OCI-LY1 (cell line): Measurements from ENCODE around the gene IFT57.

Experiments
- H2AFZ ChIP-seq: fragments of 200-600 bp; sonication (generic), shearing (Covaris generic); 2 replicates; pipeline ENCODE4 v1.6.0; 2014; ENCODE audit warnings: antibody characterized with exemption, mild to moderate bottlenecking, low read length
- H3F3A ChIP-seq: fragments of 200-600 bp; sonication (generic), shearing (Covaris generic); 2 replicates; pipeline ENCODE4 v1.6.0; 2014; ENCODE audit warnings: mild to moderate bottlenecking, antibody characterized with exemption, low read length, moderate library complexity; ENCODE audit not compliant: insufficient read depth
- H3K27ac ChIP-seq: fragments of 200-600 bp; sonication (generic); 2 replicates; pipeline ENCODE4 v1.5.1; 2014; ENCODE audit warnings: low read length, mixed run types, mild to moderate bottlenecking, low read depth; ENCODE audit not compliant: poor library complexity, severe bottlenecking
- H3K27me3 ChIP-seq: fragments of 200-600 bp; sonication (generic); 2 replicates; pipeline ENCODE4 v1.6.0; 2014; ENCODE audit warnings: antibody characterized with exemption, mild to moderate bottlenecking, low read length, moderate library complexity; ENCODE audit not compliant: insufficient read depth
- H3K36me3 ChIP-seq: fragments of 200-600 bp; sonication (generic); 2 replicates; pipeline ENCODE4 v1.6.1; 2014; ENCODE audit warnings: mild to moderate bottlenecking, antibody characterized with exemption, low read length, moderate library complexity, mixed read lengths; ENCODE audit not compliant: insufficient read depth
- H3K4me1 ChIP-seq: fragments of 200-600 bp; sonication (generic); 2 replicates; pipeline ENCODE4 v1.5.1; 2014; ENCODE audit warnings: mild to moderate bottlenecking, low read length, moderate library complexity; ENCODE audit not compliant: insufficient read depth, severe bottlenecking
- H3K4me2 ChIP-seq: fragments of 200-600 bp; sonication (generic), shearing (Covaris generic); 2 replicates; pipeline ENCODE4 v1.6.1; 2014; ENCODE audit warnings: low read length
- H3K4me3 ChIP-seq: fragments of 200-600 bp; sonication (generic); 2 replicates; pipeline ENCODE4 v1.5.1; 2014; ENCODE audit warnings: low read length, low read depth, mild to moderate bottlenecking, mixed read lengths; ENCODE audit not compliant: poor library complexity, severe bottlenecking
- H3K79me2 ChIP-seq: fragments of 200-600 bp; shearing (Covaris generic); 2 replicates; pipeline ENCODE4 v1.6.1; 2016; ENCODE audit warnings: mixed run types, low read length, mixed read lengths; ENCODE audit not compliant: insufficient read depth
- H3K9ac ChIP-seq: fragments of 200-600 bp; sonication (generic), shearing (Covaris generic); 2 replicates; pipeline ENCODE4 v1.6.1; 2014; ENCODE audit warnings: mild to moderate bottlenecking, low read length, mixed read lengths
- H3K9me2 ChIP-seq: fragments of 200-600 bp; sonication (generic), shearing (Covaris generic); 2 replicates; pipeline ENCODE4 v1.6.1; 2014; ENCODE audit warnings: low read depth, mild to moderate bottlenecking, low read length, mixed read lengths
- H3K9me3 ChIP-seq: fragments of 200-600 bp; shearing (Covaris generic); 2 replicates; pipeline ENCODE4 v1.6.1; 2014; ENCODE audit warnings: low read length, mixed read lengths
- H4K20me1 ChIP-seq: fragments of 200-600 bp; sonication (generic), shearing (Covaris generic); 2 replicates; pipeline ENCODE4 v1.6.0; 2016; ENCODE audit warnings: mild to moderate bottlenecking, low read length; ENCODE audit not compliant: insufficient read depth
- EZH2 ChIP-seq: fragments of 200-600 bp; sonication (generic), shearing (Covaris generic); IDR thresholded peaks from 2 replicates; pipeline ENCODE4 v1.8.0; 2017; ENCODE audit warnings: borderline replicate concordance, mixed run types, mild to moderate bottlenecking, antibody characterized with exemption, low read length, moderate library complexity, mixed read lengths
- TF ChIP-seq, protein P1 (sequence below): fragments of 200-600 bp; sonication (generic), shearing (Covaris generic); IDR thresholded peaks from 2 replicates; pipeline ENCODE4 v1.5.1; 2017; ENCODE audit warnings: mild to moderate bottlenecking, antibody characterized with exemption, low read length, moderate library complexity, mixed read lengths

The IFT57 gene

DNA sequence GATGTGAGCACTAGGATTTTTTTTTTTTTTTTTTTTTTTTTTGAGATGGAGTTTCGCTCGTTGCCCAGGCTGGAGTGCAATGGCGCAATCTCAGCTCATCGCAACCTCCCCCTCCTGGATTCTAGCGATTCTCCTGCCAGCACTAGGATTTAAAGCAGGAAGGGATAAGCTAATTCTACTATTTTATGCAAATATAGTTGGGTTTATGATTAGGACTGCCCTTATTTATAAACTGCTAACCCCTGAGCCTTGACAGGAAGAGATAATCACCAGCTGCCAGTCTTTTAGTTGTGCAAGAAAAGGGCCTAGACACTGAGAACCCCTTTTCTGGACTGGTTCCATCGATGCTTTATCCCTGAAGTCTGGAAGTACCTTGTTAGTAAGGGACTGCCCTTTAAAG is 36.7 kb downstream of the IFT57 start:
- H4K20me1 ChIP-seq: no peaks in the 10 kb centered on the region
- no peaks in the 10 kb centered on the region for H3K79me2 ChIP-seq
- TF ChIP-seq, protein P1, sequence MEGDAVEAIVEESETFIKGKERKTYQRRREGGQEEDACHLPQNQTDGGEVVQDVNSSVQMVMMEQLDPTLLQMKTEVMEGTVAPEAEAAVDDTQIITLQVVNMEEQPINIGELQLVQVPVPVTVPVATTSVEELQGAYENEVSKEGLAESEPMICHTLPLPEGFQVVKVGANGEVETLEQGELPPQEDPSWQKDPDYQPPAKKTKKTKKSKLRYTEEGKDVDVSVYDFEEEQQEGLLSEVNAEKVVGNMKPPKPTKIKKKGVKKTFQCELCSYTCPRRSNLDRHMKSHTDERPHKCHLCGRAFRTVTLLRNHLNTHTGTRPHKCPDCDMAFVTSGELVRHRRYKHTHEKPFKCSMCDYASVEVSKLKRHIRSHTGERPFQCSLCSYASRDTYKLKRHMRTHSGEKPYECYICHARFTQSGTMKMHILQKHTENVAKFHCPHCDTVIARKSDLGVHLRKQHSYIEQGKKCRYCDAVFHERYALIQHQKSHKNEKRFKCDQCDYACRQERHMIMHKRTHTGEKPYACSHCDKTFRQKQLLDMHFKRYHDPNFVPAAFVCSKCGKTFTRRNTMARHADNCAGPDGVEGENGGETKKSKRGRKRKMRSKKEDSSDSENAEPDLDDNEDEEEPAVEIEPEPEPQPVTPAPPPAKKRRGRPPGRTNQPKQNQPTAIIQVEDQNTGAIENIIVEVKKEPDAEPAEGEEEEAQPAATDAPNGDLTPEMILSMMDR: no peak
- no peak for TF ChIP-seq EZH2
- no peak overlapping the region for H3K4me3 ChIP-seq
- H3K36me3 ChIP-seq: peaks cover 51% of the 10 kb centered on the region
- H3K9me2 ChIP-seq: no peaks in the 10 kb centered on the region
- H3F3A ChIP-seq: no peaks in the 10 kb centered on the region
- no peaks in the 10 kb centered on the region for H3K4me1 ChIP-seq
- no peaks in the 10 kb centered on the region for H3K27me3 ChIP-seq
- H3K9ac ChIP-seq: no peak overlapping the region
- no peaks in the 10 kb centered on the region for H3K9me3 ChIP-seq
- no peak overlapping the region for H3K27ac ChIP-seq
- H3K4me2 ChIP-seq: no peak overlapping the region
- no peak overlapping the region for H2AFZ ChIP-seq

DNA sequence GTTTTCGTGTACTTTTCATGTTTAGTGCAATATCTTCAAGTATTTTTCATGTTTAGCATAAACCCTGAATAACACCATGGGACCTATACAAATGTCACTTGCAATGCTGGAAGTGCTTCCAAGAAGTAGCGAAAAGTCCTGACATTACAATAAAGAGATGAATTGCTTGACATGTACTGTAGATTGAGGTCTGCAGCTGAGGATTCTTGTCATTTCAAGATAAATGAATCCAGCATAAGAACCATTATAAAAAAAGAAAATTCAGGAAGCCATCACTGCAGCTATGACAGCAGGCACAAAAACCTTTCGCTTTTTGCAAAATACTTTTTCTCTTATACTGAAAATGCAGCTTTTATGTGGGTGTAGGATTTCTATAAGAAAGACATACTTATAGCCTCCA is 37.4 kb downstream of the IFT57 start:
- Histone ChIP-seq H3F3A (no peaks in the 10 kb centered on the region), H3K27ac (no peak overlapping the region), H3K27me3 (no peaks in the 10 kb centered on the region), H3K4me1 (no peaks in the 10 kb centered on the region), H3K4me2 (no peak overlapping the region), H3K9me2 (no peaks in the 10 kb centered on the region), H3K79me2 (no peaks in the 10 kb centered on the region), H3K4me3 (no peak overlapping the region), H2AFZ (no peak overlapping the region), H4K20me1 (no peaks in the 10 kb centered on the region), H3K9ac (no peak overlapping the region), H3K9me3 (no peaks in the 10 kb centered on the region), H3K36me3 (peaks cover 44% of the 10 kb centered on the region)
- no peak for TF ChIP-seq EZH2
- TF ChIP-seq, protein P1: no peak

DNA sequence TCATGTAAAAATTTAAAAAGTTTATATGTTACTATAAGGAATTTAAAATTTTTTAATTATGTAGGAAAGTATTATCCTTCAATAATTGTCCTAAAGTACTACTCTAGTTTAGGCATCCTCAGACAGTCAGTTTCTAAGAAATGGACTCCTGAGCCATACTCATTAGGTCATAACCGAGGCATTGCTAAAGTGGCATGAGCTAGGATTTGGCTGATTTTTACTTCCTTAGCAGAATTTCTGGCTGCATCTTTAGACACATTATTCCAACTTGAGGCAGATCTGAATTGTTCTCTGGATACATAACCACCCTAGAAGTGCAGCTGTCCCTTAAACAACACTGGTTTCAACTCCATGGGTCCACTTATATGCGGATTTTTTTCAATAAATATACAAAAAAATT is 38.3 kb downstream of the IFT57 start:
- Histone ChIP-seq H3K36me3 (peaks cover 37% of the 10 kb centered on the region), H3K9ac (no peak overlapping the region), H3K27ac (no peak overlapping the region), H3K9me3 (no peaks in the 10 kb centered on the region), H3K4me1 (no peaks in the 10 kb centered on the region), H3K79me2 (no peaks in the 10 kb centered on the region), H3K4me3 (no peak overlapping the region), H3F3A (no peaks in the 10 kb centered on the region), H3K9me2 (no peaks in the 10 kb centered on the region), H2AFZ (no peak overlapping the region), H3K4me2 (no peak overlapping the region), H3K27me3 (no peaks in the 10 kb centered on the region), H4K20me1 (no peaks in the 10 kb centered on the region)
- TF ChIP-seq, protein P1: no peak
- no peak for TF ChIP-seq EZH2
